NCI-H524 treated with DMSO at 0.1 percent for 48 hours (cell line): ENCODE measurements around the gene ANXA1.
"Not testable (repeated sequence)": the region's sequence is repeated elsewhere in the genome, so short reads cannot be mapped to it uniquely, and the experiment has no call there.

Source experiments
- DNase-seq: peaks from one replicate; lab custom pipeline; 2025; lab: John Stamatoyannopoulos, UW

Gene ANXA1

GRCh38 chr9:73168298-73168934 is 16.8 kb downstream of the ANXA1 start:
- DNase-seq, result no peak

GRCh38 chr9:73170185-73170957 is 18.7 kb downstream of the ANXA1 start:
- no peak for DNase-seq

GRCh38 chr9:73172901-73173215 is 21.2 kb downstream of the ANXA1 start:
- no peak for DNase-seq

- DNase-seq, result no peak
Measured at GRCh38 chr9:73173557-73174329, 22.1 kb downstream of the ANXA1 start.

- DNase-seq, result no peak
Measured at GRCh38 chr9:73174330-73174980, 22.8 kb downstream of the ANXA1 start.

- DNase-seq, result no peak
Measured at GRCh38 chr9:73176450-73176875, 24.8 kb downstream of the ANXA1 start.

- no peak for DNase-seq
Measured at GRCh38 chr9:73178044-73178443, 26.4 kb downstream of the ANXA1 start.

- no peak for DNase-seq
Measured at GRCh38 chr9:73179589-73179988, 27.9 kb downstream of the ANXA1 start.

GRCh38 chr9:73180403-73180802 is 28.7 kb downstream of the ANXA1 start:
- no peak for DNase-seq

GRCh38 chr9:73182928-73183327 is 31.3 kb downstream of the ANXA1 start:
- no peak for DNase-seq

GRCh38 chr9:73183428-73183827 is 31.8 kb downstream of the ANXA1 start:
- DNase-seq, result no peak

- no peak for DNase-seq
Measured at GRCh38 chr9:73183917-73184861, 32.5 kb downstream of the ANXA1 start.

- not testable (repeated sequence) for DNase-seq
Measured at GRCh38 chr9:73191109-73191508, 39.4 kb downstream of the ANXA1 start.

- DNase-seq, result no peak
Measured at GRCh38 chr9:73194284-73194683, 42.6 kb downstream of the ANXA1 start.

- DNase-seq, result no peak
Measured at GRCh38 chr9:73199448-73199847, 47.8 kb downstream of the ANXA1 start.

- DNase-seq, result no peak
Measured at GRCh38 chr9:73199886-73200285, 48.2 kb downstream of the ANXA1 start.

GRCh38 chr9:73200694-73201452 is 49.2 kb downstream of the ANXA1 start:
- DNase-seq, result peak; percentile 62

- no peak for DNase-seq
Measured at GRCh38 chr9:73202980-73203379, 51.3 kb downstream of the ANXA1 start.

- DNase-seq, result no peak
Measured at GRCh38 chr9:73204936-73205335, 53.3 kb downstream of the ANXA1 start.

GRCh38 chr9:73206851-73207250 is 55.2 kb downstream of the ANXA1 start:
- DNase-seq, result no peak
